ENCODE measurements around the gene ACER3. TPM values are rescaled to one million over a fixed set of nuclear protein-coding genes. Genes with fewer than 3 reads are reported as not detected.
"Not testable (repeated sequence)": the region's sequence is repeated elsewhere in the genome, so short reads cannot be mapped to it uniquely, and the experiment has no call there.

The ACER3 gene
- total RNA-seq (2014; rRNA removed) = 11.1 and 12.5 TPM in 2 replicates
- polyA plus RNA-seq (2012) = 5.2 TPM

- peak; percentile 79 for DNase-seq (ENCODE audit: low read depth)
These were observed at the start of gene ACER3 for GRCh38 chr11:76860539-76861475. TSS of gene ACER3 (plus strand) at chr11:76860918. CDS start at chr11:76860977, 59 bp downstream.

GRCh38 chr11:76811259-76811658 lies 49.5 kb upstream of the ACER3 start:
- no peak for DNase-seq (ENCODE audit: low read depth)

GRCh38 chr11:76814414-76814813 lies 46.3 kb upstream of the ACER3 start:
- DNase-seq (ENCODE audit: low read depth) = no peak

GRCh38 chr11:76815678-76816077 lies 45.0 kb upstream of the ACER3 start:
- DNase-seq (ENCODE audit: low read depth) = not testable (repeated sequence)

- no peak for DNase-seq (ENCODE audit: low read depth)
These were observed 40.5 kb upstream of the ACER3 start for GRCh38 chr11:76820184-76820566.

GRCh38 chr11:76821396-76821795 lies 39.3 kb upstream of the ACER3 start:
- DNase-seq (ENCODE audit: low read depth) = not testable (repeated sequence)

GRCh38 chr11:76822406-76822805 lies 38.3 kb upstream of the ACER3 start:
- no peak for DNase-seq (ENCODE audit: low read depth)

- peak; percentile 77 for DNase-seq (ENCODE audit: low read depth)
These were observed 37.2 kb upstream of the ACER3 start for GRCh38 chr11:76823481-76824028.

GRCh38 chr11:76824083-76824939 lies 36.4 kb upstream of the ACER3 start:
- peak; percentile 48 for DNase-seq (ENCODE audit: low read depth)

- no peak for DNase-seq (ENCODE audit: low read depth)
These were observed 35.6 kb upstream of the ACER3 start for GRCh38 chr11:76824980-76825725.

GRCh38 chr11:76825726-76826396 lies 34.9 kb upstream of the ACER3 start:
- DNase-seq (ENCODE audit: low read depth) = no peak

GRCh38 chr11:76826508-76826907 lies 34.2 kb upstream of the ACER3 start:
- not testable (repeated sequence) for DNase-seq (ENCODE audit: low read depth)

GRCh38 chr11:76827005-76827404 lies 33.7 kb upstream of the ACER3 start:
- DNase-seq (ENCODE audit: low read depth) = not testable (repeated sequence)

GRCh38 chr11:76830639-76831327 lies 29.9 kb upstream of the ACER3 start:
- DNase-seq (ENCODE audit: low read depth) = peak; percentile 17

GRCh38 chr11:76831686-76832310 lies 28.9 kb upstream of the ACER3 start:
- DNase-seq (ENCODE audit: low read depth) = no peak

- no peak for DNase-seq (ENCODE audit: low read depth)
These were observed 28.4 kb upstream of the ACER3 start for GRCh38 chr11:76832361-76832760.

GRCh38 chr11:76834151-76834550 lies 26.6 kb upstream of the ACER3 start:
- no peak for DNase-seq (ENCODE audit: low read depth)

- no peak for DNase-seq (ENCODE audit: low read depth)
These were observed 25.7 kb upstream of the ACER3 start for GRCh38 chr11:76835036-76835435.

- DNase-seq (ENCODE audit: low read depth) = peak; percentile 44
These were observed 24.6 kb upstream of the ACER3 start for GRCh38 chr11:76835928-76836612.
